PC-9 (cell line): Measurements from ENCODE around the gene ANKRD39.

Experiments
- EZH2 ChIP-seq: fragments of 200-600 bp; sonication (generic); IDR thresholded peaks from 2 replicates; pipeline ENCODE4 v1.8.0; 2017; ENCODE audit warnings: antibody characterized with exemption, low read depth
- TF ChIP-seq, protein P1 (sequence below): fragments of 200-600 bp; sonication (generic); conservative IDR thresholded peaks from 2 replicates; pipeline ENCODE4 v1.6.1; 2017; ENCODE audit warnings: mixed run types, antibody characterized with exemption, mild to moderate bottlenecking, moderate library complexity

DNA sequence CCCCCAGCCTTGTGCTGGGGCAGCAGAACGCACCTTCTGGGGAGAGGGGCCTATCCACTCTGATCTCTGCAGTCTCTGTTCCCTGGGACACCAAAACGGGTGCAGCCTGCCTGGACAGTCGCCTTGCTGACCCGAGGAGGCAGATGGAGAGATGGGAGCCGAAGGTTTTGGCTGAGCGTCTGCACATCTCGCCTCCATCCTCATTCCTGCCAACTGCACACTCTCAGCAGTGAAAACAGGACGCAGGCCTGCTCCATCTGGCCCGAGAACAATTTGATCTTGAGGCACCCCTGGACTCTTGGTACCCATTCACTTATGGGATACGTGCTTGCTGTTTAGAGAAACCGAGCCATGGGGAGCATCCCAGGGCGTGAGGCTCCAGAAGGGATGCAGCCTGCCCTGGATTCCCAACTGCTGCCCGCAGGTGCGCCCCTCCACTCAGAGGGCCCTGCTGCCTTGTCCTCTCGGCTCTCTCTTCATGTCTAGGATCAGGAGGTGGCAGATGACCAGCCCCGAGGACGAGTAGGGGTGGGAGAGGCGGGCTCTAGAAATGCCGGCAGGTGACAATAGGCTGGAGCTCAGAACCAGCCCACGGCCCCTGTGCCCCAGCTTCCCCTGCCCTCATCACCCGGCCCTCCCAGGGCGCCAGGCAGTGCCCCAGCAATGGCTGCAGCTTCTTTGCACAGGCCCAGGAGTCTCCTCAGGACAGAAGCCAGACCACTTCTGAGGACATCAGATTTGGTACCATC lies 21.2 kb upstream of the ANKRD39 start:
- TF ChIP-seq, protein P1, sequence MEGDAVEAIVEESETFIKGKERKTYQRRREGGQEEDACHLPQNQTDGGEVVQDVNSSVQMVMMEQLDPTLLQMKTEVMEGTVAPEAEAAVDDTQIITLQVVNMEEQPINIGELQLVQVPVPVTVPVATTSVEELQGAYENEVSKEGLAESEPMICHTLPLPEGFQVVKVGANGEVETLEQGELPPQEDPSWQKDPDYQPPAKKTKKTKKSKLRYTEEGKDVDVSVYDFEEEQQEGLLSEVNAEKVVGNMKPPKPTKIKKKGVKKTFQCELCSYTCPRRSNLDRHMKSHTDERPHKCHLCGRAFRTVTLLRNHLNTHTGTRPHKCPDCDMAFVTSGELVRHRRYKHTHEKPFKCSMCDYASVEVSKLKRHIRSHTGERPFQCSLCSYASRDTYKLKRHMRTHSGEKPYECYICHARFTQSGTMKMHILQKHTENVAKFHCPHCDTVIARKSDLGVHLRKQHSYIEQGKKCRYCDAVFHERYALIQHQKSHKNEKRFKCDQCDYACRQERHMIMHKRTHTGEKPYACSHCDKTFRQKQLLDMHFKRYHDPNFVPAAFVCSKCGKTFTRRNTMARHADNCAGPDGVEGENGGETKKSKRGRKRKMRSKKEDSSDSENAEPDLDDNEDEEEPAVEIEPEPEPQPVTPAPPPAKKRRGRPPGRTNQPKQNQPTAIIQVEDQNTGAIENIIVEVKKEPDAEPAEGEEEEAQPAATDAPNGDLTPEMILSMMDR: no peak
- no peak for TF ChIP-seq EZH2
